Spinal cord (tissue), 10 donors: ENCODE data around the gene DONSON. TPM values are rescaled to one million over a fixed set of nuclear protein-coding genes. Genes with fewer than 3 reads are reported as not detected.

Experiments used
- DNase-seq, 6 donors: peaks; one replicate each; pipeline versions ENCODE4 v3.0.0 to v3.0.0-alpha.2; 2013 to 2015; ENCODE audit warnings: low spot score in 6 of 6, low read depth in 4 of 6
- H3K27ac ChIP-seq: one replicate; pipeline ENCODE4 v1.5.1; 2013; ENCODE audit warnings: low read depth, low read length, control low read depth
- H3K27me3 ChIP-seq: one replicate; pipeline ENCODE4 v1.6.1; 2013; ENCODE audit warnings: low read length; ENCODE audit not compliant: control insufficient read depth, insufficient read depth
- H3K36me3 ChIP-seq: one replicate; pipeline ENCODE4 v1.6.1; 2013; ENCODE audit warnings: low read length; ENCODE audit not compliant: control insufficient read depth, insufficient read depth
- H3K4me1 ChIP-seq: one replicate; pipeline ENCODE4 v1.6.1; 2013; ENCODE audit warnings: low read length; ENCODE audit not compliant: control insufficient read depth, insufficient read depth
- H3K4me3 ChIP-seq: one replicate; pipeline ENCODE4 v1.5.1; 2013; ENCODE audit warnings: low read depth, low read length, control low read depth
- H3K9me3 ChIP-seq: one replicate; pipeline ENCODE4 v1.6.1; 2013; ENCODE audit warnings: low read length; ENCODE audit not compliant: control insufficient read depth, insufficient read depth
- WGBS: methylation state at CpG from one replicate; pipeline ENCODE4 v1.1.5; 2013; ENCODE audit warnings: missing lambda C conversion rate; ENCODE audit not compliant: insufficient coverage; 5-methylcytosine and 5-hydroxymethylcytosine counted together
- polyA plus RNA-seq, 2 donors: library from polyadenylated mRNA; unstranded; fragments of 120-200 nt; gene quantifications; one replicate each; pipeline ENCODE4 v1.2.1, GENCODE V29; 2013; ENCODE audit not compliant: insufficient read length in 2 of 2
- total RNA-seq, 2 donors: library from RNA; depleted of rRNA in 1 of 2; stranded (reverse); fragments of 120-200 nt in 1 of 2; fragments of >200 nt in 1 of 2; gene quantifications; one replicate each; pipeline versions ENCODE4 v1.2.3 to v1.2.4, GENCODE V29; 2013 to 2014
- donor health status: healthy.

The DONSON gene
- total and polyA plus RNA-seq, 4 donors: 26.9 to 44.1 (median 35.3) TPM

GRCh38 chr21:33552999-33553598 lies 35.4 kb downstream of the DONSON start:
- Histone ChIP-seq H3K27ac (no peak overlapping the region), H3K36me3 (peaks cover 64% of the 10 kb centered on the region), H3K27me3 (no peaks in the 10 kb centered on the region), H3K9me3 (no peaks in the 10 kb centered on the region), H3K4me1 (no peaks in the 10 kb centered on the region), H3K4me3 (no peak overlapping the region)
- 98% methylated on average over 12 of the region's 12 CpGs for WGBS
- no peak for DNase-seq

DNA sequence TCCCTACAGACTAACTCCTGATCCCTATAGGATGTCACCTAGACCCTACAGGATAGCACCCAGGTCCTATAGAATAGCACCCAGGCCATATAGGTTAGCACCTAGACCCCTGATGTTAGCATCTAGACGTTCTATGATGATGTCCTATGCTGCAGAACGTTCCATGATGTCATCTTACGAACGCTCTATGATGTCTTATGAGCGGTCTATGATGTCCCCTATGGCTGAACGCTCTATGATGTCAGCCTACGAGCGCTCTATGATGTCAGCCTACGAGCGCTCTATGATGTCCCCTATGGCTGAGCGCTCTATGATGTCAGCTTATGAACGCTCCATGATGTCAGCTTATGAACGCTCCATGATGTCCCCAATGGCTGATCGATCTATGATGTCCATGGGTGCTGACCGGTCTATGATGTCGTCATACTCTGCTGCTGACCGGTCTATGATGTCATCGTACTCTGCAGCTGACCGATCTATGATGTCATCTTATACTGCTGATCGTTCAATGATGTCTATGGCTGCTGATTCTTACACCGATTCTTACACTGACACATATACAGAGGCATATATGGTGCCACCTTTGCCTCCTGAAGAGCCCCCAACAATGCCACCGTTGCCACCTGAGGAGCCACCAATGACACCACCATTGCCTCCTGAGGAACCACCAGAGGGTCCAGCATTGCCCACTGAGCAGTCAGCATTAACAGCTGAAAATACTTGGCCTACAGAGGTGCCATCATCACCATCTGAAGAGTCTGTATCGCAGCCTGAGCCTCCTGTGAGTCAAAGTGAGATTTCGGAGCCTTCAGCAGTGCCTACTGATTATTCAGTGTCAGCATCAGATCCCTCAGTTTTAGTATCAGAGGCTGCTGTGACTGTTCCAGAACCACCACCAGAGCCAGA lies 36.1 kb downstream of the DONSON start:
- Histone ChIP-seq H3K4me1 (no peaks in the 10 kb centered on the region), H3K27ac (no peak overlapping the region), H3K36me3 (peaks cover 62% of the 10 kb centered on the region), H3K27me3 (no peaks in the 10 kb centered on the region), H3K4me3 (no peak overlapping the region), H3K9me3 (no peaks in the 10 kb centered on the region)
- DNase-seq: no peak
- WGBS: 98% methylated on average over 24 of the region's 24 CpGs

DNA sequence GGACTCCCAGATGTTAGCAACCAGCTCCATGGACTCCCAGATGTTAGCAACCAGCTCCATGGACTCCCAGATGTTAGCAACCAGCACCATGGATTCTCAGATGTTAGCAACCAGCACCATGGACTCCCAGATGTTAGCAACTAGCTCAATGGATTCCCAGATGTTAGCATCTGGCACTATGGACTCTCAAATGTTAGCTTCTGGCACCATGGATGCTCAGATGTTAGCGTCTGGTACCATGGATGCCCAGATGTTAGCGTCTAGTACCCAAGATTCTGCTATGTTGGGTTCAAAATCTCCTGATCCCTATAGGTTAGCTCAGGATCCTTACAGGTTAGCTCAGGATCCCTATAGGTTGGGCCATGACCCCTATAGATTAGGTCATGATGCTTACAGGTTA lies 36.8 kb downstream of the DONSON start:
- WGBS: 93% methylated on average over 2 of the region's 2 CpGs
- H3K27me3 ChIP-seq: no peaks in the 10 kb centered on the region
- no peak overlapping the region for H3K27ac ChIP-seq
- H3K4me1 ChIP-seq: no peaks in the 10 kb centered on the region
- DNase-seq: no peak
- H3K36me3 ChIP-seq: peaks cover 64% of the 10 kb centered on the region
- H3K4me3 ChIP-seq: no peak overlapping the region
- H3K9me3 ChIP-seq: no peaks in the 10 kb centered on the region

- DNase-seq: no peak
- H3K36me3 ChIP-seq: peaks cover 65% of the 10 kb centered on the region
- WGBS: 98% methylated on average over 19 of the region's 23 CpGs
- no peaks in the 10 kb centered on the region for H3K9me3 ChIP-seq
- H3K4me3 ChIP-seq: no peak overlapping the region
- H3K27me3 ChIP-seq: no peaks in the 10 kb centered on the region
- H3K4me1 ChIP-seq: no peaks in the 10 kb centered on the region
- H3K27ac ChIP-seq: no peak overlapping the region
These were observed 37.5 kb downstream of the DONSON start for GRCh38 chr21:33550772-33551660.

GRCh38 chr21:33549848-33550771 lies 38.4 kb downstream of the DONSON start:
- Histone ChIP-seq H3K27ac (no peak overlapping the region), H3K4me3 (no peak overlapping the region), H3K4me1 (no peaks in the 10 kb centered on the region), H3K27me3 (no peaks in the 10 kb centered on the region), H3K9me3 (no peaks in the 10 kb centered on the region), H3K36me3 (peaks cover 64% of the 10 kb centered on the region)
- 98% methylated on average over 19 of the region's 19 CpGs for WGBS
- no peak for DNase-seq

DNA sequence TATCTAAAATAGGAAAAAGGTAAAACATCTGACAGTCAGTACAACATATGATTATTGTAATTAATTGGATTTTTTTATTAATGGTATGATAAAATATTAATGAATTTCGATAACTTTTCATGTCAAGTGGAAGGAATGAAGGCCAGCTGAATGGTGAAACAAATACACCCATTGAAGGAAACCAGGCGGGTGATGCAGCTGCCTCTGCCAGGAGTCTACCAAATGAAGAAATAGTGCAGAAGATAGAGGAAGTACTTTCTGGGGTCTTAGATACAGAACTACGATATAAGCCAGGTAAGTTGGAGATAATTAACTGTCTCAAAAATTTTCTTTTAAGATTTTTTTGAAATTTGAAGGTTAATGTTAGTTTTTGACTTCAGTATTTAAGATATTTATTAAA lies 42.4 kb downstream of the DONSON start:
- no peak for DNase-seq
- Histone ChIP-seq H3K4me3 (no peak overlapping the region), H3K9me3 (no peaks in the 10 kb centered on the region), H3K36me3 (peaks cover 30% of the 10 kb centered on the region), H3K27me3 (no peaks in the 10 kb centered on the region), H3K4me1 (peaks cover 5% of the 10 kb centered on the region), H3K27ac (no peak overlapping the region)
- WGBS: 60% methylated on average over 1 of the region's 3 CpGs

DNA sequence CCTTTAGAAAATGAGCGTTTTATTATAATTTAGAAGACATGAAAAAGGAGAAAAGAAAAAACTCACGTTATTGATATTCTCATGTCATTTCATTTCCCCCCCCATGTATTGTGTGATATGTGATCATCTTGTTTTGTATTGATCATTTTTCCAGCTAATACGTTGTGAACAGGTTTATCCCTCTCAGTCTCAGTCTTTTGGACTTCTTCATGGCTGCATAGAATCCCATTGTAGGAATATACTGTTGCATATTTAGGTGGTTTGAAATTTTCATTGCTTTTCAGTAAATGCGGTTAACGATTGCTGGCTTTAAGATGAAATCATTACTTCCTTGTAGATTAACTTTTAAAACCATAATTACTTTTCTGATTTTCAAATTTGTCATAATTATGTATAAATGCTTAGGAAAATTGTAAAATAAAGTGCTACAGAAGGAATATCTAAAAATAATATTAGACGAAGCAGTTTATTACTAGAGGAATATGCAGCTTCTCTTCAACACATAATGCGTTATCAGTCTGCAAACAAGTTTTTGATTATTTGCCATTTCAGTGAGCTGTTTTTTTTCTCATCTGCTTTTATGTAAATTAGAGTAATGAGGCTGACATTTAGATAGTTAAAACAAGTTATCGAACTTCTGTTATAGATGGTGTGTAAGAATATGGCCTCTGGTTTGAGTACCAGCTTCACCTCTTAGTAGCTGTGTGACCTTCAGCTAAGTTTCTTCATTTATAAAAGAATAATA lies 43.9 kb downstream of the DONSON start:
- WGBS: no CpG with 5 or more reads among the region's 8 CpGs
- Histone ChIP-seq H3K27ac (no peak overlapping the region), H3K36me3 (peaks cover 17% of the 10 kb centered on the region), H3K9me3 (no peaks in the 10 kb centered on the region), H3K27me3 (no peaks in the 10 kb centered on the region), H3K4me1 (peaks cover 7% of the 10 kb centered on the region), H3K4me3 (peak overlapping the region; percentile 98)
- DNase-seq: no peak

- H3K4me1 ChIP-seq: peaks cover 7% of the 10 kb centered on the region
- H3K4me3 ChIP-seq: peak overlapping the region; percentile 98
- no peaks in the 10 kb centered on the region for H3K27me3 ChIP-seq
- no peak for DNase-seq
- peak overlapping the region; percentile 100 for H3K27ac ChIP-seq
- 0% methylated on average over 10 of the region's 26 CpGs for WGBS
- H3K36me3 ChIP-seq: peaks cover 11% of the 10 kb centered on the region
- H3K9me3 ChIP-seq: no peaks in the 10 kb centered on the region
These were observed 44.9 kb downstream of the DONSON start for GRCh38 chr21:33543505-33544129.
